Calu3 (cell line): ENCODE measurements around the gene UFD1. TPM values are rescaled to one million over a fixed set of nuclear protein-coding genes. Genes with fewer than 3 reads are reported as not detected.

Experiments used
- BruUV-seq: library from RNA; stranded (reverse); fragments of 400-500 nt; replicated peaks from 2 replicates; lab custom pipeline; 2021; lab: Mats Ljungman, UMichigan
- CTCF ChIA-PET: fragments of 300-600 bp; sonication (Branson Sonifier 250); formaldehyde crosslinking; loops from one replicate; lab custom pipeline; 2022; ENCODE audit warnings: antibody characterized with exemption; lab: Charles Lee
- DNase-seq: peaks from one replicate; pipeline ENCODE4 v3.0.0; 2022
- H3K27ac Mint-ChIP-seq: one replicate; pipeline ENCODE4 v1.8.0; 2022; ENCODE audit warnings: mixed read lengths; ENCODE audit not compliant: unreplicated experiment
- H3K27me3 Mint-ChIP-seq: one replicate; pipeline ENCODE4 v1.8.0; 2022; ENCODE audit warnings: mixed read lengths; ENCODE audit not compliant: unreplicated experiment
- H3K36me3 Mint-ChIP-seq: one replicate; pipeline ENCODE4 v1.8.0; 2022; ENCODE audit warnings: mild to moderate bottlenecking, moderate library complexity, mixed read lengths; ENCODE audit not compliant: insufficient read depth, unreplicated experiment
- H3K4me1 Mint-ChIP-seq: one replicate; pipeline ENCODE4 v1.8.0; 2022; ENCODE audit warnings: mild to moderate bottlenecking, low read depth, mixed read lengths; ENCODE audit not compliant: unreplicated experiment
- H3K4me3 Mint-ChIP-seq: one replicate; pipeline ENCODE4 v1.8.0; 2022; ENCODE audit warnings: mild to moderate bottlenecking, low read depth, moderate library complexity, mixed read lengths; ENCODE audit not compliant: unreplicated experiment
- H3K9me3 Mint-ChIP-seq: one replicate; pipeline ENCODE4 v1.8.0; 2022; ENCODE audit warnings: low read depth, mixed read lengths; ENCODE audit not compliant: unreplicated experiment
- intact Hi-C: fragments of 100-400 bp; cut with micrococcal nuclease; formaldehyde crosslinking; loops from one replicate; pipeline ENCODE4 v1.10.0; 2022; ENCODE audit not compliant: unreplicated experiment
- total RNA-seq: library from RNA; stranded (reverse); gene quantifications from 2 replicates; pipeline ENCODE4 v1.2.3, GENCODE V29; 2022
- TF ChIP-seq, protein P1 (sequence below): fragments of 200-600 bp; IDR thresholded peaks from one replicate; pipeline ENCODE4 v1.8.0; 2022; ENCODE audit warnings: antibody characterized with exemption; ENCODE audit not compliant: unreplicated experiment

Gene UFD1
- total RNA-seq, 1 experiment from 2014 or later: 95.7 TPM

DNA sequence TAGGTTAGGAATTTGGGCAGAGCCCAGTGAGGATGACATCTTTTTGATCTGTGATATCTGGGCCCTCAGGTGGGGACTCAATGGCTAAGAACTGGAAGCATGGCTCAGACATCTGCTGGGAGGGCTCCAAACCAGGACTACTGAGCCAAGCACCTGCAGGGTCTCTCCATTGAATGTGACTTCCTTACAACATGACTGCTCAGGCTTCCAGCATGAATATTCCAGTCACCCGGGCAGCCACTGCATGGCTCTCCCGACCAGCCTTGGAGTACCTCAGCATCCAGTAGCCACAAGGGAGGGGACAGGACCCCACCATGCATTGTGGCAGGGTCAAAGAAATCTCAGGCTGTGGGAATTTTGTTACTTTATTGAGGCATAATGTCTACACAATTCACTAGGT, 9.3 kb upstream of the UFD1 start:
- BruUV-seq: no TSS peak
- Mint-ChIP-seq H3K4me1 (no peaks in the 10 kb centered on the region), H3K36me3 (peaks cover 18% of the 10 kb centered on the region), H3K4me3 (no peak overlapping the region), H3K27me3 (no peaks in the 10 kb centered on the region), H3K9me3 (no peaks in the 10 kb centered on the region), H3K27ac (no peak overlapping the region)
- TF ChIP-seq, protein P1, sequence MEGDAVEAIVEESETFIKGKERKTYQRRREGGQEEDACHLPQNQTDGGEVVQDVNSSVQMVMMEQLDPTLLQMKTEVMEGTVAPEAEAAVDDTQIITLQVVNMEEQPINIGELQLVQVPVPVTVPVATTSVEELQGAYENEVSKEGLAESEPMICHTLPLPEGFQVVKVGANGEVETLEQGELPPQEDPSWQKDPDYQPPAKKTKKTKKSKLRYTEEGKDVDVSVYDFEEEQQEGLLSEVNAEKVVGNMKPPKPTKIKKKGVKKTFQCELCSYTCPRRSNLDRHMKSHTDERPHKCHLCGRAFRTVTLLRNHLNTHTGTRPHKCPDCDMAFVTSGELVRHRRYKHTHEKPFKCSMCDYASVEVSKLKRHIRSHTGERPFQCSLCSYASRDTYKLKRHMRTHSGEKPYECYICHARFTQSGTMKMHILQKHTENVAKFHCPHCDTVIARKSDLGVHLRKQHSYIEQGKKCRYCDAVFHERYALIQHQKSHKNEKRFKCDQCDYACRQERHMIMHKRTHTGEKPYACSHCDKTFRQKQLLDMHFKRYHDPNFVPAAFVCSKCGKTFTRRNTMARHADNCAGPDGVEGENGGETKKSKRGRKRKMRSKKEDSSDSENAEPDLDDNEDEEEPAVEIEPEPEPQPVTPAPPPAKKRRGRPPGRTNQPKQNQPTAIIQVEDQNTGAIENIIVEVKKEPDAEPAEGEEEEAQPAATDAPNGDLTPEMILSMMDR: no peak
- CTCF ChIA-PET: interaction anchor here (0.9 to 1.0 kb wide), 2 partner anchors 10 to 66 kb away, joined by 3 read pairs; no protein-coding TSS in a partner anchor
- intact Hi-C loops: no loop called here
- no peak for DNase-seq

DNA sequence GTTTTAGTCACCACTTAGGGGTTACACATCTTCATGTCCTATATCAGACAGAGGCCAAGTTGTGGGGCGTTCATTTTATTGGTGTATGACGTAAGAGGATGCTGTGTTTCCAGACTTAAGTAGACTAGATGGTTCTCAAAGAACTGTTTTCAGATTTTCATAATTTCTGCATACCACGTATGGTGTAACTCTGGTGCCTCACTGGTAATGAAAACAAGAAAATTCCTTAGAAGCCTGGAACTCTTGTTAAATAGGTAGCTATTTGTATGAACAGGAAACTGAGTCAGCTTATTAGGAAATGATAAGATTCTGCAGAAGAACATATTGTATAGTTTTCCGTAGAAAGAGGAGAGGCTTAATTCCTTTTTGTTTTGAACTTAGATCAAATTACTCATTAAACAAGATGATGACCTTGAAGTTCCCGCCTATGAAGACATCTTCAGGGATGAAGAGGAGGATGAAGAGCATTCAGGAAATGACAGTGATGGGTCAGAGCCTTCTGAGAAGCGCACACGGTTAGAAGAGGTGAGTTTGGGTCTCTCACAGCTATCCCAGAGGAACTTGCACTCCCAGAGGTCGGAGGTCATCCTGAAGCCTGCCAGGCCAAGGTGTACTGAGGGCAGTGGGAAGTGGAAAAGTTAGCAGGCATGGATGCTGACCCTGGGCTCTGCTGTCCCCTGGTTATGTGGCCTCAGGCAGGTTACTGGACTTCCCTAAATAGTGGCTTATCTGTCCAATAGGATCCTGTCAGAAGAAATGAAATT, 4.7 kb upstream of the UFD1 start:
- Mint-ChIP-seq H3K9me3 (no peaks in the 10 kb centered on the region), H3K4me3 (no peak overlapping the region), H3K4me1 (peaks cover 9% of the 10 kb centered on the region), H3K36me3 (peaks cover 30% of the 10 kb centered on the region), H3K27ac (no peak overlapping the region), H3K27me3 (no peaks in the 10 kb centered on the region)
- DNase-seq: no peak
- TF ChIP-seq, protein P1: no peak
- intact Hi-C loops: no loop called here
- no TSS peak for BruUV-seq
- CTCF ChIA-PET: no interaction called here

DNA sequence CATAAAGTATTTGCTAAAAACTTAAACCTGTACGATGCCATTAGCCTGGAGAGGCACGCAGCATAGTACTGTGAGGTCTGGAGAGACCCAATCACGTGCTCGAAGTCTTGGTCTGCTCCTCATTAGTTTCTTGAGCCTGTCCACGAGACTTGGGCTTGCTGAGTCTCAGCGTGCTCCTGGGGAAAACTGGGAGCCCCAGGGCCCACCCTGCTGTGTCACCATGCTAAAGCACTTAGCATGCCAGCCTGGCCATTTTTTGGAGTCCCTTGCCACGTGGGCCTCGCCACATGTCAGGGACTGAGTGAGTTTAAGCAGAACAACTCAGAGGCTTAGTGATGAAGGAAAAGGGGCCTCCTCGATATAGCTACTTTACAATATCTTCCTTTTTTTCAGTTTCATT, 3.3 kb upstream of the UFD1 start:
- BruUV-seq: no TSS peak
- no peaks in the 10 kb centered on the region for H3K27me3 Mint-ChIP-seq
- DNase-seq: no peak
- intact Hi-C loops: no loop called here
- H3K4me1 Mint-ChIP-seq: peaks cover 20% of the 10 kb centered on the region
- TF ChIP-seq, protein P1: no peak
- H3K9me3 Mint-ChIP-seq: no peaks in the 10 kb centered on the region
- H3K4me3 Mint-ChIP-seq: no peak overlapping the region
- no peak overlapping the region for H3K27ac Mint-ChIP-seq
- CTCF ChIA-PET: no interaction called here
- peaks cover 42% of the 10 kb centered on the region for H3K36me3 Mint-ChIP-seq

DNA sequence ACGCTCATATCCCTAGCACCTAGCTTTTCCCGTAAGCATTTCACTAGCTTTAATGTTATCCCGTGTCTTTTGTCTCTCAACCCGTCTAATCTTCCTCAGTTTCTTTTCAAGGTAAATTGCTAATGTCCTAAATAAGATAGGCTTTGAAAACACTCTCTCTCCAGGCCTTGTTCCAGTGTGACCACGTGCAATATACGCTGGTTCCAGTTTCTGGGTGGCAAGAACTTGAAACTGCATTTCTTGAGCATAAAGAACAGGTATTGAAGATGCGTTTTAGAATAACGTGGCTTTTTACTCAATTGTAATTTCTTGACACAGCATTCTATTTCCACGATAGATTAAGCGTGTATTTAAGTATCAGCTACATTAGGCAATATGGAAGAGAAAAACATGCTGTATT, 1.8 kb upstream of the UFD1 start:
- Mint-ChIP-seq H3K27me3 (no peaks in the 10 kb centered on the region), H3K27ac (peak overlapping the region; percentile 100), H3K4me3 (peak overlapping the region; percentile 80), H3K4me1 (peaks cover 29% of the 10 kb centered on the region), H3K9me3 (no peaks in the 10 kb centered on the region), H3K36me3 (peaks cover 48% of the 10 kb centered on the region)
- intact Hi-C loops: no loop called here
- TF ChIP-seq, protein P1: no peak
- CTCF ChIA-PET: interaction anchor here (1.6 kb wide), 1 partner anchor 149 kb away, joined by 6 read pairs; no protein-coding TSS in a partner anchor
- BruUV-seq: no TSS peak
- DNase-seq: no peak
